ENCODE results near the gene PFN1.
"Not testable (repeated sequence)": the region's sequence is repeated elsewhere in the genome, so short reads cannot be mapped to it uniquely, and the experiment has no call there.

PFN1 gene

GRCh38 chr17:4945176-4945943, 3.0 kb downstream of the PFN1 start:
- peak; percentile 64 for DNase-seq (ENCODE audit: low read depth)

- no peak for DNase-seq (ENCODE audit: low read depth)
Observed at GRCh38 chr17:4944554-4945175, 3.7 kb downstream of the PFN1 start.

- peak; percentile 29 for DNase-seq (ENCODE audit: low read depth)
Observed at GRCh38 chr17:4944163-4944553, 4.2 kb downstream of the PFN1 start.

GRCh38 chr17:4942760-4943508, 5.4 kb downstream of the PFN1 start:
- DNase-seq (ENCODE audit: low read depth) = no peak

GRCh38 chr17:4941319-4941610, 7.1 kb downstream of the PFN1 start:
- DNase-seq (ENCODE audit: low read depth) = no peak

- DNase-seq (ENCODE audit: low read depth) = peak; percentile 22
Observed at GRCh38 chr17:4940555-4941318, 7.6 kb downstream of the PFN1 start.

- DNase-seq (ENCODE audit: low read depth) = peak; percentile 93
Observed at GRCh38 chr17:4939796-4940554, 8.4 kb downstream of the PFN1 start, which contains the start of the genes RNF167 and SLC25A11. RNF167 (plus strand) TSS chr17:4940268; CDS start chr17:4940910, 642 bp downstream. SLC25A11 (minus strand) TSS chr17:4940046; CDS start chr17:4939910, 136 bp downstream.

- no peak for DNase-seq (ENCODE audit: low read depth)
Observed at GRCh38 chr17:4939546-4939795, 8.9 kb downstream of the PFN1 start.

GRCh38 chr17:4938688-4939545, 9.4 kb downstream of the PFN1 start:
- DNase-seq (ENCODE audit: low read depth) = no peak

GRCh38 chr17:4938069-4938491, 10.2 kb downstream of the PFN1 start:
- no peak for DNase-seq (ENCODE audit: low read depth)

- no peak for DNase-seq (ENCODE audit: low read depth)
Observed at GRCh38 chr17:4937553-4937952, 10.8 kb downstream of the PFN1 start.

- DNase-seq (ENCODE audit: low read depth) = no peak
Observed at GRCh38 chr17:4936436-4936835, 11.9 kb downstream of the PFN1 start.

GRCh38 chr17:4935650-4936049, 12.7 kb downstream of the PFN1 start:
- DNase-seq (ENCODE audit: low read depth) = no peak

- DNase-seq (ENCODE audit: low read depth) = no peak
Observed at GRCh38 chr17:4934173-4934979, 14.0 kb downstream of the PFN1 start.

GRCh38 chr17:4933646-4934045, 14.7 kb downstream of the PFN1 start:
- DNase-seq (ENCODE audit: low read depth) = no peak

GRCh38 chr17:4932756-4933155, 15.6 kb downstream of the PFN1 start:
- no peak for DNase-seq (ENCODE audit: low read depth)

GRCh38 chr17:4931963-4932362, 16.4 kb downstream of the PFN1 start, which contains the start of gene GP1BA:
GP1BA (plus strand) TSS chr17:4932277; CDS start chr17:4932605, 328 bp downstream.
- no peak for DNase-seq (ENCODE audit: low read depth)

- no peak for DNase-seq (ENCODE audit: low read depth)
Observed at GRCh38 chr17:4928881-4929280, 19.4 kb downstream of the PFN1 start.

- DNase-seq (ENCODE audit: low read depth) = not testable (repeated sequence)
Observed at GRCh38 chr17:4926577-4927335, 21.6 kb downstream of the PFN1 start.
